NCI-H524 (cell line): ENCODE data around the gene EPDR1.

Experiments
- DNase-seq, 2 experiments: peaks; one replicate each; lab custom pipeline; 2025; lab: John Stamatoyannopoulos, UW

The EPDR1 gene

GRCh38 chr7:37977243-37977642 is 56.8 kb downstream of the EPDR1 start:
- DNase-seq: no peak

GRCh38 chr7:37981664-37982063 is 61.2 kb downstream of the EPDR1 start:
- no peak for DNase-seq

GRCh38 chr7:37982423-37982822 is 62.0 kb downstream of the EPDR1 start:
- DNase-seq: no peak

- DNase-seq: no peak
Measured at GRCh38 chr7:37984750-37985390, 64.4 kb downstream of the EPDR1 start.

GRCh38 chr7:37986908-37987330 is 66.5 kb downstream of the EPDR1 start:
- DNase-seq: no peak

GRCh38 chr7:37987732-37988131 is 67.3 kb downstream of the EPDR1 start:
- no peak for DNase-seq

GRCh38 chr7:37988721-37989650 is 68.5 kb downstream of the EPDR1 start:
- DNase-seq: no peak

- DNase-seq: no peak
Measured at GRCh38 chr7:37990337-37990736, 69.9 kb downstream of the EPDR1 start.

GRCh38 chr7:37993060-37993501 is 72.6 kb downstream of the EPDR1 start:
- DNase-seq: no peak

GRCh38 chr7:37999673-38000072 is 79.2 kb downstream of the EPDR1 start:
- DNase-seq: no peak

- DNase-seq: no peak
Measured at GRCh38 chr7:38000272-38000671, 79.8 kb downstream of the EPDR1 start.
